Esophagus squamous epithelium (tissue), 4 donors: ENCODE measurements around the gene DMKN.

Experiments used
- CTCF ChIP-seq, 6 experiments: fragments of 450-650 bp in 4 of 6; fragments of 200-600 bp in 2 of 6; sonication (generic) in 2 of 6; IDR thresholded peaks; one replicate each; pipeline ENCODE4 v1.5.1; 2016 to 2019; ENCODE audit warnings: antibody characterized with exemption in 6 of 6, mild to moderate bottlenecking in 4 of 6, moderate library complexity in 4 of 6
- POLR2A ChIP-seq, 4 donors: fragments of 450-650 bp; IDR thresholded peaks; one replicate each; pipeline ENCODE4 v1.6.1; 2017; ENCODE audit warnings: antibody characterized with exemption in 4 of 4, mild to moderate bottlenecking in 4 of 4, moderate library complexity in 3 of 4

DNA sequence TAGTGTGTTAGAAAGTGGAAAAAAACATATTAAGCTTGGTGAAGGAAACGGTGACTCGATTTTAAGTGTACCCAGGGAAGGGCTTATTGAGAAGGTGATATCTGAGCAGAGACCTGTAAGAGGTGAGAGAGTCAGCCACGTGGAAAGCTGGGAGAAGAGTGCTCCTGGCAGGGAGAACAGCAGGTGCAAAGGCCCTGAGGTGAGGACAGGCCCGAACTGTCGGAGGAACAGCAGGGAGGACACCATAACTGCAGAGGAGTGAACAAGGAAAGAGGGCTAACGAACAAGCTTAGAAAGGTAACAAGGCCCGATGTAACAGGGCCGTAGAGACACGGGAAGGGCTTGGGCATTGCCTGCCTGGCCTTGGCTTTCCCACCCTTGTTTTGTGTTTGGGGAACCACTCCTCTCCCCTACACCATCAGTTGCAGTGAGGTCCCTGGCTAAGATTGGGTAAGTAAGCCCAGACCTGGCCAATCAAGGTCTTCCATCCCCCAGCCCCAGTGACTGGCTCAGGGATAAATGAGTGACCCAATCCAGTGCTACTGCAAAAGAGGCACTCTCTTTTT is 42.7 kb upstream of the DMKN start:
- TF ChIP-seq POLR2A (IDR thresholded peaks at IDR 0.05) (no peak), CTCF (IDR thresholded peaks at IDR 0.05) (no peak)
